Measurements from ENCODE around the gene SCGN. TPM values are rescaled to one million over a fixed set of nuclear protein-coding genes. Genes with fewer than 3 reads are reported as not detected.

Gene SCGN
- total and polyA plus RNA-seq, 2 of the 13 experiments (the other 11 are each of a cell fraction or from before 2014, with no cell fraction given) = 2.9 to 29.0 TPM

- TF ChIP-seq DZIP1 (CRISPR knock-in tag; IDR thresholded peaks at IDR 0.05) (no peak; the same call in 1 of the 2 replicates), ZNF431 (CRISPR knock-in tag; IDR thresholded peaks at IDR 0.05; ENCODE audit: borderline replicate concordance, low read depth) (peak; percentile 47; the same call in 1 of the 2 replicates), HMGXB4 (CRISPR knock-in tag; IDR thresholded peaks at IDR 0.05; ENCODE audit: borderline replicate concordance in 1 of 2, low read depth in 1 of 2) (peak in 1 of 2 experiments; percentile 69; a peak in 1 of 4 replicates), KDM5B (CRISPR knock-in tag; IDR thresholded peaks at IDR 0.05; ENCODE audit: borderline replicate concordance) (peak; percentile 96), THAP11 (CRISPR knock-in tag; IDR thresholded peaks at IDR 0.05) (peak; percentile 71; the same call in 1 of the 2 replicates), ZNF547 (CRISPR knock-in tag; IDR thresholded peaks at IDR 0.05) (peak; percentile 77; the same call in 1 of the 2 replicates), DDIT3 (CRISPR knock-in tag; IDR thresholded peaks at IDR 0.05) (no peak; the same call in 1 of the 2 replicates), REXO4 (CRISPR knock-in tag; IDR thresholded peaks at IDR 0.05; ENCODE audit: borderline replicate concordance) (no peak), NBN (conservative IDR thresholded peaks at IDR 0.05) (no peak), AHDC1 (CRISPR knock-in tag; IDR thresholded peaks at IDR 0.05; ENCODE audit: borderline replicate concordance) (peak; percentile 75; the same call in 1 of the 2 replicates), ZNF776 (CRISPR knock-in tag; IDR thresholded peaks at IDR 0.05) (peak; percentile 84; the same call in 1 of the 2 replicates), ZNF724P (CRISPR knock-in tag; IDR thresholded peaks at IDR 0.05; ENCODE audit: borderline replicate concordance) (peak; percentile 74; the same call in 1 of the 2 replicates), CHD4 (IDR thresholded peaks at IDR 0.05; ENCODE audit: borderline replicate concordance, low read length) (no peak), HDAC2 (CRISPR knock-in tag; IDR thresholded peaks at IDR 0.05) (peak; percentile 95), POLR2AphosphoS5 (IDR thresholded peaks at IDR 0.05; ENCODE audit: low read depth, low read length) (no peak), ELF1 (CRISPR knock-in tag; IDR thresholded peaks at IDR 0.05) (peak; percentile 50; the same call in 1 of the 2 replicates), ZNF430 (CRISPR knock-in tag; IDR thresholded peaks at IDR 0.05) (peak; percentile 96)
- TF ChIP-seq, protein P1, sequence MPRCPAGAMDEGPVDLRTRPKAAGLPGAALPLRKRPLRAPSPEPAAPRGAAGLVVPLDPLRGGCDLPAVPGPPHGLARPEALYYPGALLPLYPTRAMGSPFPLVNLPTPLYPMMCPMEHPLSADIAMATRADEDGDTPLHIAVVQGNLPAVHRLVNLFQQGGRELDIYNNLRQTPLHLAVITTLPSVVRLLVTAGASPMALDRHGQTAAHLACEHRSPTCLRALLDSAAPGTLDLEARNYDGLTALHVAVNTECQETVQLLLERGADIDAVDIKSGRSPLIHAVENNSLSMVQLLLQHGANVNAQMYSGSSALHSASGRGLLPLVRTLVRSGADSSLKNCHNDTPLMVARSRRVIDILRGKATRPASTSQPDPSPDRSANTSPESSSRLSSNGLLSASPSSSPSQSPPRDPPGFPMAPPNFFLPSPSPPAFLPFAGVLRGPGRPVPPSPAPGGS (CRISPR knock-in tag; IDR thresholded peaks at IDR 0.05) = peak; percentile 95
Measured at GRCh38 chr6:25652007-25652515, at the start of gene SCGN (continued).
